HL-60/S4 (cell line): ENCODE measurements around the gene CHST3.
"Not testable (repeated sequence)": the region's sequence is repeated elsewhere in the genome, so short reads cannot be mapped to it uniquely, and the experiment has no call there.

Source experiments
- in situ Hi-C: fragments of 300-500 bp; cut with MboI; formaldehyde crosslinking; loops from 2 replicates; pipeline ENCODE4 v1.14.3; 2022; ENCODE audit warnings: low sequenced_read_pairs

The CHST3 gene

GRCh38 chr10:71972746-71973695 lies 8.8 kb downstream of the CHST3 start:
- in situ Hi-C loops = no loop called here

- in situ Hi-C loops = no loop called here
These were observed 9.7 kb downstream of the CHST3 start for GRCh38 chr10:71973777-71974488.

GRCh38 chr10:71974489-71975021 lies 10.4 kb downstream of the CHST3 start:
- in situ Hi-C loops = no loop called here

GRCh38 chr10:71975087-71975870 lies 11.1 kb downstream of the CHST3 start:
- in situ Hi-C loops = no loop called here

GRCh38 chr10:71975871-71976725 lies 11.9 kb downstream of the CHST3 start:
- in situ Hi-C loops = no loop called here

GRCh38 chr10:71977614-71977903 lies 13.4 kb downstream of the CHST3 start:
- in situ Hi-C loops = not testable (repeated sequence)

- in situ Hi-C loops = no loop called here
These were observed 14.3 kb downstream of the CHST3 start for GRCh38 chr10:71978476-71978875.

GRCh38 chr10:71978988-71979691 lies 14.9 kb downstream of the CHST3 start:
- in situ Hi-C loops = no loop called here

GRCh38 chr10:71979692-71980062 lies 15.5 kb downstream of the CHST3 start:
- in situ Hi-C loops = no loop called here

GRCh38 chr10:71980181-71981014 lies 16.2 kb downstream of the CHST3 start:
- in situ Hi-C loops = no loop called here

- in situ Hi-C loops = no loop called here
These were observed 17.1 kb downstream of the CHST3 start for GRCh38 chr10:71981015-71981875.

GRCh38 chr10:71981876-71982230 lies 17.7 kb downstream of the CHST3 start:
- in situ Hi-C loops = no loop called here

GRCh38 chr10:71982269-71983178 lies 18.3 kb downstream of the CHST3 start:
- in situ Hi-C loops = no loop called here

- in situ Hi-C loops = no loop called here
These were observed 20.1 kb downstream of the CHST3 start for GRCh38 chr10:71984126-71984808.

- in situ Hi-C loops = no loop called here
These were observed 20.7 kb downstream of the CHST3 start for GRCh38 chr10:71984809-71985388.
